Measurements from ENCODE around the gene RFC4. TPM values are rescaled to one million over a fixed set of nuclear protein-coding genes. Genes with fewer than 3 reads are reported as not detected.
A peak's percentile ranks its signal among the peaks of the same experiment; 100 is the strongest.

Gene RFC4
- total and polyA plus RNA-seq, 2 donors (not counting 3 experiments of a cell fraction or from before 2014, with no cell fraction given), result 6.2 to 33.7 TPM

DNA sequence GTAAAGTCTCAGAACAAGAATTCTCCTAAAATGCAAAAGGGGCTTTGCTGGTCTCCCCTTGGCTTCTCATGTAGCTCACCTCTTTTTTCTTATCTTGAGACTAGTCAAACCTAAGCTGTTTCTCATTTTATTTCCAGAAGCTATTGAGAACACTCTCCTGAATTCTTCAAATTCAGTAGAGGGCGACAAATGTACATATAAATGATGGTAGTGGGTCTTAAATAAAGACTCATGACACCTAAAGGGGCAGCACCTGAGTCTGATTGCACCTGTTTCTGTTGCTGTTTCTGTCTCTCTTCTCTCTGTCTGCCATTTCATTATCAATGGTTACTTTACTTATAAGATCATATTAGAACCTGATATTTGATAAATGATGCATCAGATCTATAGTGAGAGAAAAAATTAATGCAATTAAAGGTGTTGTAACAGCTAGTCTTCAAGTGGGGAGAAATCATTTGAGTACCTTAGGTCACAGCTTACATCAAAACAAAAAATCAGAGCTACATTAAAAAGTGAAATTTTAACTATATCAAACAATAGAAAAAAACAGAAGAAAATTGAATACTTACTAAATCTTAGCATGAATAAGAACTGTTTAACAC lies 43.2 kb upstream of the RFC4 start:
- no peak overlapping the region for H3K9ac ChIP-seq (replicated peaks; ENCODE audit: extremely low read depth, insufficient read depth, low read length)
- DNase-seq (ENCODE audit: low read depth, low spot score), result peak; percentile 74
- no peaks in the 10 kb centered on the region for H4K20me1 ChIP-seq (replicated peaks; ENCODE audit: control insufficient read depth, extremely low read depth, insufficient read depth, low read length)
- intact Hi-C loops (cut with micrococcal nuclease), result loop anchor here (1.0 to 5.0 kb wide), 6 partner anchors 81 to 316 kb away; partner anchors contain the start of genes RPL39L and ST6GAL1
- ChIA-PET CTCF (interaction anchor here (0.6 to 4.0 kb wide), 76 partner anchors 8 to 830 kb away, joined by 3 to 207 read pairs (median 6); partner anchors contain the start of genes DNAJB11, RPL39L and ST6GAL1), POLR2A (interaction anchor here (1.2 kb wide), 1 partner anchor 81 kb away, joined by 5 read pairs; the partner anchor contains the start of gene ST6GAL1)
- no peaks in the 10 kb centered on the region for H3K9me3 ChIP-seq (replicated peaks; ENCODE audit: control insufficient read depth, insufficient read depth, low read length)
- no peaks in the 10 kb centered on the region for H3K79me2 ChIP-seq (ENCODE audit: control insufficient read depth, insufficient read depth, low read length)
- dilution Hi-C loops (cut with MboI; ENCODE audit: extremely low pct_ligation_motif_present, low sequenced_read_pairs), result no loop called here
- no peaks in the 10 kb centered on the region for H3K4me1 ChIP-seq (ENCODE audit: control insufficient read depth, extremely low read depth, insufficient read depth, low read length)
- H3K27me3 ChIP-seq (ENCODE audit: control insufficient read depth in 2 of 2, insufficient read depth in 2 of 2, low read length in 2 of 2), result no peaks in the 10 kb centered on the region
- H3K4me3 ChIP-seq (replicated peaks in 1 of 3; ENCODE audit: insufficient read depth in 1 of 3, low read depth in 1 of 3, low read length in 3 of 3), result no peak overlapping the region
- H3K36me3 ChIP-seq (ENCODE audit: control insufficient read depth in 2 of 2, extremely low read depth in 1 of 2, insufficient read depth in 2 of 2, low read length in 2 of 2), result no peaks in the 10 kb centered on the region
- H3K9me1 ChIP-seq (replicated peaks; ENCODE audit: control insufficient read depth, extremely low read depth, insufficient read depth, low read length), result no peaks in the 10 kb centered on the region
- no peak overlapping the region for H3K4me2 ChIP-seq (ENCODE audit: insufficient read depth, low read length)
- FAIRE-seq, result peak; percentile 86
- TF ChIP-seq POLR2AphosphoS5 (IDR thresholded peaks at IDR 0.05; ENCODE audit: insufficient read depth, low read depth, low read length) (no peak), MYC (IDR thresholded peaks at IDR 0.05; ENCODE audit: low read depth, low read length) (no peak), CTCF (IDR thresholded peaks at IDR 0.05; ENCODE audit: extremely low read depth in 1 of 2, insufficient read depth in 1 of 2, low read depth in 1 of 2, low read length in 2 of 2) (peak; percentile 3 to 20)
- BruUV-seq (replicated peaks), result no TSS peak
- H2AFZ ChIP-seq (ENCODE audit: low read depth, low read length), result no peak overlapping the region
- H3K27ac ChIP-seq (ENCODE audit: insufficient read depth, low read depth, low read length), result no peak overlapping the region

DNA sequence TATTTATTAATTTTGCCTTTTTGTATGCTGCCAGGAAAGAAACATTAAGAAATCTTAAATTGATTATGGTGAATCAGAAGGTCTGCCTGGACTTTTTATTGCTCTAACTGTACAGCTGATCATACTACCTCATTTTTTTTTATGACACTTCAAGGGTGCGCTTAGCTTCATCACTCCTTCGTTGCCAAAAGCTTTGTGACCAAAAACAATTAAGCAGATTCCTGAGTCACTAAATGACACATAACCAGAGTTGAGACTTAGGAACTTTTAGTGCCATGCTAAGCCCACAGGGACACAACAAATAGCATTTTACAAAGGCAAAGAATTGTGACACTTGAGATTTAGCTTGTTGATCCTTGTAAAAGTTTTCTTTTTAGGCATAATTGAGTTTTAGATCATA lies 41.2 kb upstream of the RFC4 start:
- FAIRE-seq, result no peak
- Histone ChIP-seq H3K4me1 (ENCODE audit: control insufficient read depth, extremely low read depth, insufficient read depth, low read length) (no peaks in the 10 kb centered on the region), H3K9me1 (replicated peaks; ENCODE audit: control insufficient read depth, extremely low read depth, insufficient read depth, low read length) (no peaks in the 10 kb centered on the region), H3K4me3 (replicated peaks in 1 of 3; ENCODE audit: insufficient read depth in 1 of 3, low read depth in 1 of 3, low read length in 3 of 3) (no peak overlapping the region), H3K79me2 (ENCODE audit: control insufficient read depth, insufficient read depth, low read length) (no peaks in the 10 kb centered on the region), H3K36me3 (ENCODE audit: control insufficient read depth in 2 of 2, extremely low read depth in 1 of 2, insufficient read depth in 2 of 2, low read length in 2 of 2) (no peaks in the 10 kb centered on the region), H4K20me1 (replicated peaks; ENCODE audit: control insufficient read depth, extremely low read depth, insufficient read depth, low read length) (no peaks in the 10 kb centered on the region), H2AFZ (ENCODE audit: low read depth, low read length) (no peak overlapping the region), H3K27ac (ENCODE audit: insufficient read depth, low read depth, low read length) (no peak overlapping the region), H3K4me2 (ENCODE audit: insufficient read depth, low read length) (no peak overlapping the region), H3K27me3 (ENCODE audit: control insufficient read depth in 2 of 2, insufficient read depth in 2 of 2, low read length in 2 of 2) (no peaks in the 10 kb centered on the region), H3K9me3 (replicated peaks; ENCODE audit: control insufficient read depth, insufficient read depth, low read length) (no peaks in the 10 kb centered on the region), H3K9ac (replicated peaks; ENCODE audit: extremely low read depth, insufficient read depth, low read length) (no peak overlapping the region)
- ChIA-PET CTCF (interaction anchor here (1.4 to 4.0 kb wide), 5 partner anchors 14 to 320 kb away, joined by 4 to 207 read pairs (median 47); partner anchors contain the start of gene ST6GAL1), POLR2A (no interaction called here)
- dilution Hi-C loops (cut with MboI; ENCODE audit: extremely low pct_ligation_motif_present, low sequenced_read_pairs) (no loop called here), intact Hi-C loops (cut with micrococcal nuclease) (loop anchor here (5.0 kb wide), 1 partner anchor 170 kb away; no protein-coding TSS in a partner anchor)
- TF ChIP-seq GATA2 (IDR thresholded peaks at IDR 0.05; ENCODE audit: insufficient read depth, insufficient read length, low read depth, low read length) (no peak), FOS (IDR thresholded peaks at IDR 0.05; ENCODE audit: borderline replicate concordance, insufficient read depth, low read length) (no peak), EZH2 (IDR thresholded peaks at IDR 0.05; ENCODE audit: borderline replicate concordance, low read depth, low read length, severe bottlenecking) (no peak), POLR2AphosphoS5 (IDR thresholded peaks at IDR 0.05; ENCODE audit: insufficient read depth, low read depth, low read length) (no peak), MYC (IDR thresholded peaks at IDR 0.05; ENCODE audit: low read depth, low read length) (no peak), JUN (IDR thresholded peaks at IDR 0.05; ENCODE audit: borderline replicate concordance, insufficient read depth, insufficient read length, low read depth) (no peak), POLR2A (IDR thresholded peaks at IDR 0.05; ENCODE audit: low read depth, low read length) (no peak), CTCF (IDR thresholded peaks at IDR 0.05; ENCODE audit: extremely low read depth in 1 of 2, insufficient read depth in 1 of 2, low read depth in 1 of 2, low read length in 2 of 2) (no peak)
- TF ChIP-seq, protein P1, sequence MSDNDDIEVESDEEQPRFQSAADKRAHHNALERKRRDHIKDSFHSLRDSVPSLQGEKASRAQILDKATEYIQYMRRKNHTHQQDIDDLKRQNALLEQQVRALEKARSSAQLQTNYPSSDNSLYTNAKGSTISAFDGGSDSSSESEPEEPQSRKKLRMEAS (IDR thresholded peaks at IDR 0.05; ENCODE audit: insufficient read depth, insufficient read length), result no peak
- no peak for DNase-seq (ENCODE audit: low read depth, low spot score)
- no TSS peak for BruUV-seq (replicated peaks)

Measured in endothelial cell of umbilical vein (primary cell).